HepG2 (cell line): Measurements from ENCODE around the gene PGAP3. TPM values are rescaled to one million over a fixed set of nuclear protein-coding genes. Genes with fewer than 3 reads are reported as not detected.
A peak's percentile ranks its signal among the peaks of the same experiment; 100 is the strongest.

Source experiments
- ADNP ChIP-seq: sonication (generic); formaldehyde crosslinking; IDR thresholded peaks from 2 replicates; pipeline ENCODE4 v1.4.0; 2020; ENCODE audit warnings: missing genetic modification reagents
- CTCF ChIP-seq: sonication (generic); formaldehyde crosslinking; IDR thresholded peaks from 2 replicates; pipeline ENCODE4 v1.5.0; 2020; ENCODE audit warnings: mild to moderate bottlenecking, missing genetic modification reagents, moderate library complexity
- FOXO4 ChIP-seq: sonication (generic); formaldehyde crosslinking; conservative IDR thresholded peaks from 2 replicates; pipeline ENCODE4 v1.8.1; 2023; ENCODE audit warnings: missing genetic modification reagents
- HCFC1 ChIP-seq: fragments of 150-350 bp; IDR thresholded peaks from 2 replicates; pipeline ENCODE4 v1.6.1; 2014; ENCODE audit warnings: low read depth, low read length
- PITX1 ChIP-seq: sonication (generic); formaldehyde crosslinking; IDR thresholded peaks from 2 replicates; pipeline ENCODE4 v1.5.1; 2020; ENCODE audit warnings: mild to moderate bottlenecking, missing genetic modification reagents
- ZBTB14 ChIP-seq: sonication (generic); formaldehyde crosslinking; IDR thresholded peaks from 2 replicates; pipeline ENCODE4 v1.4.0; 2020; ENCODE audit warnings: missing genetic modification reagents
- ZKSCAN1 ChIP-seq: fragments of 150-350 bp; IDR thresholded peaks from 2 replicates; pipeline ENCODE4 v1.6.1; 2014; ENCODE audit warnings: low read length
- ZKSCAN8 ChIP-seq: IDR thresholded peaks from 2 replicates; pipeline ENCODE4 v1.6.1; 2016; ENCODE audit warnings: borderline replicate concordance, missing genetic modification reagents, missing compliant biosample characterization
- ZNF605 ChIP-seq: sonication (generic); formaldehyde crosslinking; IDR thresholded peaks from 2 replicates; pipeline ENCODE4 v1.8.0; 2022; ENCODE audit warnings: mild to moderate bottlenecking, missing genetic modification reagents
- polyA plus RNA-seq, 8 experiments: library from polyadenylated mRNA; depleted of rRNA in 3 of 8; stranded (reverse) in 7 of 8; unstranded in 1 of 8; fragments of >200 nt; fragmentation: Illumina TruSeq in 4 of 8; extraction: Trizol in 4 of 8; gene quantifications; 2 replicates each; pipeline versions ENCODE4 v1.2.1 to v1.2.3, GENCODE V29; 2011 to 2016; ENCODE audit warnings: low read depth in 4 of 8, missing spikeins in 1 of 8, mixed read lengths in 1 of 8; ENCODE audit not compliant: insufficient read depth in 1 of 8
- total RNA-seq, 5 experiments: library from RNA; depleted of rRNA; stranded (reverse); fragments of >200 nt; fragmentation: Illumina TruSeq; extraction: Trizol; gene quantifications; 2 replicates each; pipeline ENCODE4 v1.2.3, GENCODE V29; 2016; ENCODE audit warnings: low read depth in 1 of 5

Gene PGAP3
- total and polyA plus RNA-seq, 2 of the 13 experiments (the other 11 are each of a cell fraction or from before 2014, with no cell fraction given) = 11.9 to 14.6 TPM

DNA sequence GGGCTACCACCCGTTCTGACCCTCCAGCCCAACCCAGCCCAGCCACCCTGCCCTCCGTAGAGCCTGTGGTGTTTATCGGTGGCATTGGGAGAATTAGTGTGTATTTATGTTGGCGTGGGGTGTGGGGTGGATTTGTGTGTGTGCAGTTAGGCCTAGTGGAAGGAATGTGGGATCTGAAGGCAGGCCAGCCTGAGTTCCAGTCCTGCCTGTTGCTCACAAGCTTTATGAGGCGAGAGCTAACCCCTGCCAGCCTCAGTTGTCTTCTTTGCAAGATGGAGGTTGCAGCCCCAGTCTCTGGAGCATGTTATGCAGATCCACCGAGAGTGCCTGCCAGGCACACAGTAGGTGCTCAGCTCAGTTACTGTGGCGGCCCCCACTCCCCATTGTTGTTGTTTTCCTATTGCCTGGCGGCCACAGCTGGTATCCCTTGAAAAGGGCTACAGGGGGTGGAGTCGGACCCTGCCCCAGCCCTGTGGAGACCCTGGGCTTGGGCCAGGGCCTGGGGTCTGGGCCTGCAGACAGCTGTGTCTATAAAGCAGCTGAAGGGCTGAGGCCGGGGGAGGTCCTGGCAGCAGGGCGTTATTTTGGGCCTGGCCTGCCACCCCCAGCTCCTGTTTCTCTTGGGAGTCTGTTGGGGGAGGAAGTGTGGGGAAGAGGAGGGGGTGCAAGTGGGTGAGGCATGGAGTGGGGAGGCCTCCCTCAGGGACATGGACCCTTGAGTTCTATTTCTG is 17.1 kb upstream of the PGAP3 start (continued):
- TF ChIP-seq FOXO4 (CRISPR knock-in tag) = no peak
- TF ChIP-seq ZKSCAN1 = peak; percentile 69
- TF ChIP-seq ZKSCAN8 (CRISPR knock-in tag) = no peak
- no peak for TF ChIP-seq PITX1 (CRISPR knock-in tag)
- no peak for TF ChIP-seq ADNP (CRISPR knock-in tag)
- TF ChIP-seq CTCF (CRISPR knock-in tag) = peak; percentile 27
- no peak for TF ChIP-seq ZBTB14 (CRISPR knock-in tag)
- TF ChIP-seq HCFC1 = no peak
- TF ChIP-seq ZNF605 (CRISPR knock-in tag) = 0 out of 2 replicates have a peak, but pooled peaks have one; percentile 12
